Lung microvascular endothelial cell (primary cell): Measurements from ENCODE around the gene RIPOR2. TPM values are rescaled to one million over a fixed set of nuclear protein-coding genes. Genes with fewer than 3 reads are reported as not detected.

Experiments
- DNase-seq, 2 donors: peaks; one replicate each; pipeline versions ENCODE4 v3.0.0 to v3.0.0-alpha.2; 2010; ENCODE audit warnings: low read depth in 2 of 2
- total RNA-seq: library from RNA; depleted of rRNA; stranded (reverse); fragments of >200 nt; gene quantifications from 2 replicates; pipeline ENCODE4 v1.2.1, GENCODE V29; 2014

RIPOR2 gene
- total RNA-seq = under 0.01 TPM in 2 replicates

DNA sequence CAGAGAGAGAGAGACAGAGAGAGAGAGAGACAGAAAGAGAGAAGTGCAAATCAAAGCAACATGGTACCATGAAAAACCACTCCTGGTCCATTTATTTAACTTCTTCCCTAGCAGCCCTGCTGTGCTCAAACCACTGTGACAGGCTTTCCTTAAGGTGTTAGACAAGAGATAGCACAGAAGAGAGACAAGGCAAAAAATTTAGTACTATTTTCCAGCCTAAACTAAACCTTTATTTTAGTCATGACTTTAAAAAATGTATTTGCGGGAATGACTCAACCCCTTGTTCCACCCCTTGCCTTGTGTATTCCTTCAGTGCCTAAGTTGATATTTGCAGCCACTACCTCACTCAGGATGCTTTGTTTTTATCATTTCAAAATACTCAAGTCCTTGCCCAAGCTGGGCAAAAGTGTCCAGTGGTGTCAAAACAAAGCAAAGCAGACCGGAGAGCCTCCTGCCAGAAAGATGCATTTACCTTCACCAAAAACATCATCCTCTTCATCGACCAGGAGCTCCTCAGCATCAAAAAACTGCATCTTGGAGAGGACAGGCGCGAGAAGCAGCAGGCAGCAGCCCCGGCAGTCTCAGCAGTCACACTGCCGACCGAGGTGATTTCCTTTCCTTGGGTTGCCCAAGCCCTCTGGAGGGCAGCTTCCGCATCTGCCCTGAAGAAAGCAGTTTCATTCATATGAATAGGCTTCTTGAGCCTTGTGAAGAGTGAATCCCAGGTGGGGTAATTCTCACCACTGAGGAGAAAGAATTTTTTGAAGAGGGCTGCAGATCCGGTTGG is at the start of gene RIPOR2:
Gene RIPOR2 (minus strand): TSS at position 595 of the 787 bp plus-strand sequence. CDS start 62 bp downstream, at position 533.
- DNase-seq = no peak

DNA sequence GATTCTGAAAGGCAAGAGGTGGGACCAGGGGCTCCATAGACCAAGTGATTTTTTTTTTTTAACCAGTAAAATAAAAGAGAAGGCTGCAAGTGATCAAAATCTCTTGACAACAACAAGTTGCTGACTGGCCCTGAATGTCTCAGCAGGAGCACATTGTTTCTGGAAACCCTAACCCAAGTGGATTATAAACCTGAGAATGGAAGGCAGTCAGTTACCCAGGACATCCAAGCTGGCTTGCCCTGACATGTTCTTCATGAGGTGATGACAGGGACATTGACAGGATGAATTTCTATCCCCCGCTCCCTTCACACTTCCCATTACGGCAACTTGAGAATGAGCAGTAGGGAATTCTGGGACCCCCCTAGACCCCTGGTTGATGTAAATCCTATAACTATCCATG is 49.6 kb upstream of the RIPOR2 start:
- DNase-seq = no peak

DNA sequence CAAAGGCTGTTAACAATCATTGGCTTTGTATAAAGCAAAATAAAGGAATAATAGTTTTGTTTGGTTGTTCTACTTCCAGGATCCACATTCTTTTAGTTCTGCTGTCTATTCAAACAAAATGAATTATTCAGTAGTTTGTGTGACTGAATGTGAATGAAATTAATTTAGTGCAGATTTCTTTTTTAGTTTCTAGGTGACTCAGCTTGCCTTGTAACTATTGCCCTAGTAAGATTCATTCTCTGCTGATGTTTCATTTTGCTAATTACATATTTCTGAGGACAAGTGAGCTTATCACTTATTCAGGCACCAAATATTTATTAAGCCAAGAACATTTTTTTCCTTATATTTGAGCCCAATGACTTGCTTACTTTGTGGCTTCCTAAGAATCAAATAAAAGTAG is 46.5 kb upstream of the RIPOR2 start:
- no peak for DNase-seq

DNA sequence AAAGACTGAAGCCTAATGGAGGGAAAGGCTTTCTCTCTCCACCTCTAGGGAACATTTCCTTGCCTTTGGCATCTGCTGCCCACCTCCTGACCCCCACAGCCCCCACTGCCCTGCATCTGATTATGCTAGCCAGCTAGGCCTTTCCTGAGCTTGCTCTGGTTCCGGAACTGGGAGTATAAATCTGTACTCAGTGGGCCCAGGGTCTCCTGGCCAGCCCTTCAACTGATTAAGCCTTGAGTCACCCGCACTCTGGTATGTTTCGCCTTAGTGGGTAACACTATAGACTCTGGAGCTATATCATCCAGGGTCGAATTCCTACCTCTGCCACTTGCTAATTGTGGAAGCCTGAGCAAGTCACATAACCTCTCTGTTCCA is 45.6 kb upstream of the RIPOR2 start:
- DNase-seq = no peak

GRCh38 chr6:24980507-24981385 is 45.0 kb upstream of the RIPOR2 start:
- DNase-seq = no peak

- no peak for DNase-seq
Observed at GRCh38 chr6:24979176-24979575, 43.4 kb upstream of the RIPOR2 start.

DNA sequence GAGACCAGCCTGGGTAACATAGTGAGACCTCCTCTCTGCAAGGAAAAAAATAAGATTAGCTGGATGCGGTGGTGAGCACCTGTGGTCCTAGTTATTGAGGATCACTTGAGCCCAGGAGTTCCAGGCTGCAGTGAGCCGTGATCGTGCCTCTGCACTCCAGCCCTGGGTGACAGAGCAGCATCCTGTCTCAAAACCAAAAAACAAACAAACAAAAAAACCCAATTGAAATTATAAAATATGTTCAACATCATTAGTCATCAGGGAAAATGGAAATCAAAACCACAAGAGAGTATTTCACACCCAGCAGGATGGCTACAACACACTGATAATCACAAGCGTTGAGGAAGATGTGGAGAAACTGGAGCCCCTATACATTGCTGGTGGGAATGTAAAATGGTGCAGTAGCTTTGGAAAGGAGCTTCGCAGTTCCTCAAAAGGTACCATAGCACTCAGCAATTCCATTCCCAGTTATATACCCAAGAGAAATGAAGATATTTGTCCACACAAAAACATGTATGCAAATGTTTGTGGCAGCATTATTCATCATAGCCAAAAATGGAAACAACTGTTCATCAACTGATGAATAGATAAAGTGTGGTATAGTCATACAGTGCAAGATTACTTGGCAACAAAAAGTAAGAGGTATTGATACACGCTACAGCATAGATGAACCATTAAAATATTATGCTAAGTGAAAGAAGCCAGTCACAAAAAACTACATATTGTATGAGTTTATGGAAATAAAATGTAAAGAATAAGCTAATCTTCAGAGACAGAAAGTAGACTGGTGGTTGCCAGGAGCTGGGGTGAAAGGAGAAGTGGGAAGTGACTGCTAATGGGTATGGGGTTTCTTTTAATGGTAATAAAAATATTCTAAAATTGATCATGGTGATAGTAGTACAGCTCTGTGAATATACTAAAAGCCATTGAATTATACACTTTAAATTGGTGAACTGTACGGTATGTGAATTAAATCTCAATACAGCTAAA is 38.7 kb upstream of the RIPOR2 start:
- no peak for DNase-seq

GRCh38 chr6:24972311-24972958 is 36.7 kb upstream of the RIPOR2 start:
- DNase-seq = no peak

- DNase-seq = no peak
Observed at GRCh38 chr6:24971067-24971466, 35.3 kb upstream of the RIPOR2 start.

DNA sequence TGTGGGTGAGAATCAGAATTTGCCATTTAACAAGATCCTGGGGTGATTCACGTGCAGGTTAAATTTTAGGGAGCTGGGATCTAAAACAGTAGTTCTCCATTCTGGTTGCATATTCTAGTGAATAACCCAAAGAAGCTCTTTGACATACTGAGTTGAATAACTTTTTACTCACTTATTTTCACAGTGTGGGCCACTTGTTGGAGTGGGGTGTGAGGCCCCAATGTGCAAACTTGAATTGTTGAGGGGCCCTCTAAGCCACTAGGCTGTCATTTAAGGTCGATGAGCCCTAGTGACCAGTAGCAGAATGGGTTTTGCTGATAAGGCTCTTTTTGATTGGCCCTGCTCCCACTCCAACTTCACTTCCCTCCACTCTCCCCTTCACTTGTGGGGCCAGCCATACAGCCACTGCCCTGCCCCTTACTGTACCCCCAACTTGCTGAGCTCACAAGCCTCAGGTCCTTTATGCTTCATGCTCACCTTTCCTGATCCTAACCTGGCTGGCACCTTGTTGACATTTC is 33.6 kb upstream of the RIPOR2 start:
- DNase-seq = no peak

- DNase-seq = no peak
Observed at GRCh38 chr6:24968783-24969182, 33.0 kb upstream of the RIPOR2 start.

DNA sequence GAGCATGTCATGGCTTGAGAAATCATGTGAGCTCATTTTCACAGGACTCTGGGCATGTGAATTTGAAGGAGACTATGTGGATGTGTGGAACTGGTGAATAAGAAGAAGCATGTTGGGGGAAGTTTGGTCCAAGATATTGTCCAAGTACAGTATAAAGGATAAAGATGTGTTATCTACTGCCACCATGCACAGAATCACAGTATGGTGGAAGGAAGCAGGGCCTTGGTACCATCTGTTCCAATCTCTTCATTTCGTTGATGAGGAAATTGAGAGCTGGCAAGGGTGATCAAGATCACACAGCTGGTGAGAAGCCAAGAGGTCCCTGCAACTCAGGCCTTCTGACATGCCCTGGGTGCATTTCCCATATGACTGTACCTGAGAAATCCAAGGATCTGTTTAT is 31.5 kb upstream of the RIPOR2 start:
- DNase-seq = no peak

GRCh38 chr6:24966381-24966780 is 30.6 kb upstream of the RIPOR2 start:
- DNase-seq = no peak

DNA sequence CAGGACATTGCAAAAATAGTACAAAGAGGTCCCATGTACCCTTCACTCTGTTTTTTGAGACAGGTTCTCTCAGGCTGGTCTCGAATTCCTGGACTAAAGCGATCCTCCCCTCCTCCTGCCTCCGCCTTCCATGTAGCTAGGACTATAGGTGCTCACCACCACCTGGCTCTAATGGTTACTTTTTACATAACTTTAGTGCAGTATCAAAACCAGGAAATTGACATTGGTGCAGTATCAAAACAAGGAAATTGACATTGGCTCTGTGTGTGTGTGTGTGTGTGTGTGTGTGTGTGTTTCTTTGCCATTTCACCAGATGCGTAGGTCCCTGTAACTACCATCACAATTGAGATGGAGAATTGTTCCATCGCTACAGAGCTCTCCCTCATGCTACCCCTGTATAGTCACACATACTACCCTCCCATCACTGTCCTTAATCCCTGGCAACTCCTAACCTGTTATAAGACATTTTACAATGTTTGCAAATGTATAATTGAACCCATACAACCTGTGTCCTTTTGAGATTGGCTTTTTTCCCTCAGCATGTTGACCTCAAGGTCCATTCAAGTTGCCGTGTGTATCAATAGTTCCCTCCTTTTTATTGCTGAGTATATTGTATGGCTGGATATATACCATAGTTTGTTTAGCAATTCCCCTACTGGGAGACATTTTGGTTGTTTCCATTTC is 28.3 kb upstream of the RIPOR2 start:
- no peak for DNase-seq

DNA sequence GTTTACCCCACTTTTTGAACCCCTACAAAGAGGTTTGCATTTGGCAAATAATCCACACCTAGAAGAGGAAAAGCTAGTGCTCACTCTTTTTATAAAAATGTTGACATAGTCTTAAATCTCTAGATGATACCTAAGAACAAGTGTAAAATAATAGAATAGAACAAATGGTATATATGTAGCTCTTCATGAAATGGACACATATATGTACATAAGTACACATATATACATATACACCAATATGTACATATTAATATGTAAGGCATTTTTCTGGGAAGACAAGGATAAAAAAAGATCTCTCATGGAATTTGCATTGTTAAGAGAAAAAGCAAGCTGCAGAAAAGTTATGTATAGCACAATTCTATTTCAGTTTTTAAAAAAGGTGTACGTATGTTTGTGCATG is 27.6 kb upstream of the RIPOR2 start:
- DNase-seq = no peak

- no peak for DNase-seq
Observed at GRCh38 chr6:24961852-24962251, 26.1 kb upstream of the RIPOR2 start.

- DNase-seq = no peak
Observed at GRCh38 chr6:24960991-24961475, 25.3 kb upstream of the RIPOR2 start.

DNA sequence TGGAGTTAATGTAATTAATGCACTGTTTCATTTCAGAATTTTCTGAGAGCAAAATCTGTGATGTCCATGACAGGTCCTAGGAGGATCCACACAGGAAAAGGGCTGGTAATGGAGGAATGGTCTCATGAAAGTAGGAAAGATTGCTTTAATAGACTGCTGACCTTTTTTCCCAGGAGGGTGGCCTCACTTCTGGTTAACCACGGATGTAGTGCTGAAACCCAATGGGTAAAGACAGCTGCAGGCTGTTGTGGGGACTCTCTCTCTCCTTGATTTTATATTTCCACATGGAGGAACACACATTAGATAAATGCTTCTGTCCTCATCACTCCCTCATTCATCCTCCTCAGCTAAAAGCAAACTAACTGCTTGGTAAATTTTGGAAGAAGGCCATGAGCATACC is 23.6 kb upstream of the RIPOR2 start:
- no peak for DNase-seq

DNA sequence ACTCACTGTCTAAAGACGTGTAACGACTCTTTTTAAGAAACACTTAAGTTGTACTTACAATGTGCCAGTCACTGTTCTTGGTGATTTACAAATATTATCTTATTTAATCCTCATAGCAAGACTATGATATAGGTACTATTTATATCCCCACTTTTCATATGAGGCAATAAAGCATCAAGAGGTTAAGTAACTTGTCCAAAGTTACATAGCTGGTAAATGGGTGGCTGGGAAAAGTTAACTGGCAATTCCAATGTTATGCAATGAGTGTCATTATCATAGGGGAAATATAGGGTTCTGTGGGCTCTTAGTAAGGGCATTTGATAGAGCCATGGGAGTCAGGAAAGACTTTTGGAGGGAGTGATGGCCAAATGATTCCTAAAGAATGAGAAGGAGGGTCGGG is 21.4 kb upstream of the RIPOR2 start:
- no peak for DNase-seq

GRCh38 chr6:24953726-24954125 is 18.0 kb upstream of the RIPOR2 start:
- no peak for DNase-seq
